Neutrophil (primary cell): ENCODE data around the gene AHNAK.

Source experiments
- H3K27ac ChIP-seq: fragments of 200-600 bp; sonication (generic); 2 replicates; pipeline ENCODE4 v1.5.1; 2016; ENCODE audit warnings: mild to moderate bottlenecking, moderate library complexity
- H3K27me3 ChIP-seq: fragments of 200-600 bp; sonication (generic); 2 replicates; pipeline ENCODE4 v1.6.0; 2016; ENCODE audit warnings: mild to moderate bottlenecking
- H3K36me3 ChIP-seq: fragments of 200-600 bp; sonication (generic); 2 replicates; pipeline ENCODE4 v1.5.1; 2017
- H3K4me1 ChIP-seq, 2 experiments: fragments of 200-600 bp in 1 of 2; sonication (generic) in 1 of 2; 1 replicate in 1 of 2; 2 replicates in 1 of 2; pipeline versions ENCODE4 v1.5.1 to v1.6.1; 2013 to 2016; ENCODE audit warnings: low read depth in 1 of 2, low read length in 1 of 2, mild to moderate bottlenecking in 1 of 2, moderate library complexity in 1 of 2; ENCODE audit not compliant: control insufficient read depth in 1 of 2, insufficient read depth in 1 of 2
- H3K4me3 ChIP-seq, 2 experiments: fragments of 200-600 bp in 1 of 2; sonication (generic) in 1 of 2; 1 replicate in 1 of 2; 2 replicates in 1 of 2; pipeline ENCODE4 v1.5.1; 2013 to 2016; ENCODE audit warnings: low read depth in 1 of 2, low read length in 1 of 2, mild to moderate bottlenecking in 1 of 2, moderate library complexity in 1 of 2
- H3K9me3 ChIP-seq: fragments of 200-600 bp; sonication (generic); 2 replicates; pipeline ENCODE4 v1.5.1; 2016
- TF ChIP-seq, protein P1 (sequence below): fragments of 200-600 bp; sonication (generic); IDR thresholded peaks from 2 replicates; pipeline ENCODE4 v1.5.1; 2016; ENCODE audit warnings: antibody characterized with exemption

AHNAK gene

DNA sequence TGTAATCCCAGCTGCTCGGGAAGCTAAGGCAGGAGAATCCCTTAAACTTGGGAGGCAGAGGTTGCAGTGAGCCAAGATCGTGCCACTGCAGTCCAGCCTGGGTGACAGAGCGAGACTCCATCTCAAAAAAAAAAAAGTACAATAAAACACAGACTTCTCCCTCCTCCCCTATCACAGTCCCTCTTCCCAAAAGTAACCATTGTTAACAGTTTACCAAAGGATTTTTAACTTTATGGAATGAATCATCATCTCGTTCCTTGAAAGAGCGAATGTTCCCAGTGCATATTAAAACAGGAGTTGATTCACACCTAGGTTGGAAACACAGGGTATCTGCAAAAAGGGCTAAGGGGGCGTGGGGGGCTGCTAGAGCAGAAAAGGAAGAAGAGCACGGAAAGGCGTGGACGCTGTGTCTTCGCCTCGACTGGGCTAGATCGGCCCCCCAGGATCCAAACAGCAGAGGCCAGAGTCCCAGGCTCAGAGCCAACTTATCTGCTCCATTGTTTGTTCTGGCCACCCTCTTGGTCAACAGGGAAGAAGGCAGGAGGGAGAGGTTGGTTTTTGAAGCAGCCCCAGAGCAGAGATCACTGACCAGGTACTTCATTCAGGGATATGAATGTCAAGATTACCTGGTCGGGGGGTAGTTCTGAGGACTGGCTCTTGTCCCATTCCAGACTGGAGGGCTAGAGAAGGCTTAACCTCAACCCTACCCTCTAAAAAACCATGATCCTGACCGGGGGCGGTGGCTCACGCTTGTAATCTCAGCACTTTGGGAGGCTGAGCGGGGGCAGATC is 2.1 kb upstream of the AHNAK start:
- Histone ChIP-seq H3K36me3 (no peaks in the 10 kb centered on the region), H3K4me1 (peaks cover 9 to 17% of the 10 kb centered on the region in 2 experiments), H3K9me3 (no peaks in the 10 kb centered on the region), H3K27me3 (peaks cover 100% of the 10 kb centered on the region), H3K27ac (no peak overlapping the region), H3K4me3 (no peak overlapping the region)
- TF ChIP-seq, protein P1, sequence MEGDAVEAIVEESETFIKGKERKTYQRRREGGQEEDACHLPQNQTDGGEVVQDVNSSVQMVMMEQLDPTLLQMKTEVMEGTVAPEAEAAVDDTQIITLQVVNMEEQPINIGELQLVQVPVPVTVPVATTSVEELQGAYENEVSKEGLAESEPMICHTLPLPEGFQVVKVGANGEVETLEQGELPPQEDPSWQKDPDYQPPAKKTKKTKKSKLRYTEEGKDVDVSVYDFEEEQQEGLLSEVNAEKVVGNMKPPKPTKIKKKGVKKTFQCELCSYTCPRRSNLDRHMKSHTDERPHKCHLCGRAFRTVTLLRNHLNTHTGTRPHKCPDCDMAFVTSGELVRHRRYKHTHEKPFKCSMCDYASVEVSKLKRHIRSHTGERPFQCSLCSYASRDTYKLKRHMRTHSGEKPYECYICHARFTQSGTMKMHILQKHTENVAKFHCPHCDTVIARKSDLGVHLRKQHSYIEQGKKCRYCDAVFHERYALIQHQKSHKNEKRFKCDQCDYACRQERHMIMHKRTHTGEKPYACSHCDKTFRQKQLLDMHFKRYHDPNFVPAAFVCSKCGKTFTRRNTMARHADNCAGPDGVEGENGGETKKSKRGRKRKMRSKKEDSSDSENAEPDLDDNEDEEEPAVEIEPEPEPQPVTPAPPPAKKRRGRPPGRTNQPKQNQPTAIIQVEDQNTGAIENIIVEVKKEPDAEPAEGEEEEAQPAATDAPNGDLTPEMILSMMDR: no peak

DNA sequence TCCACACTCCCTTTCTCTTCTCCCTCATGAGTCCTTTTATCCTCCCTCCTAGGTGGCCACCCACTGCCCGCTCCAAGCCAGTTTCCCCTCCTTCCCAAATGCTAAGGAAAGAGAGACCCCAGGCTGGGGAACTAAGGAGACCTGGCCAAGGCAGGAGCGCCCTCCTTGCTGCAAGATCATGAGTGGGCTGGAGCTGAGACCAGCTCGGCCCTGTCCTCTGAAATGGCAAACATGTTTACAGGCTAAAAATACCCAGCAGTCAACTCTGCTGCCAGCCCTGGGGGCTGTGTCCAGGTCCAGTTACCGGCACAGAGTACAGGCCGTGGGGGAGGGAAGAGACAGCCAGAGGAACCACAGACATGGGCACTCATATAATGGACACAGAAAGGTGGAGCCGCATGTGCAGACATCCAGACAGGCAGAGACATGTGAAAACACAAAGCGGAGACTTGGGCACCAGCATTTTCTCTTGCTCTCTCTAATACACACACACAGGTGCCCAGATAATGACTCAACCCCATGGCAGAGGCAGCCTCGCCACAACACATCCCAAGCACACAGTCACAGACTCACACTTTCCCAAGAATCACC is 1.2 kb upstream of the AHNAK start:
- H3K9me3 ChIP-seq: no peaks in the 10 kb centered on the region
- H3K4me1 ChIP-seq: peaks cover 9 to 21% of the 10 kb centered on the region in 2 experiments
- TF ChIP-seq, protein P1: no peak
- H3K4me3 ChIP-seq: no peak overlapping the region
- no peaks in the 10 kb centered on the region for H3K36me3 ChIP-seq
- H3K27me3 ChIP-seq: peaks cover 100% of the 10 kb centered on the region
- no peak overlapping the region for H3K27ac ChIP-seq

DNA sequence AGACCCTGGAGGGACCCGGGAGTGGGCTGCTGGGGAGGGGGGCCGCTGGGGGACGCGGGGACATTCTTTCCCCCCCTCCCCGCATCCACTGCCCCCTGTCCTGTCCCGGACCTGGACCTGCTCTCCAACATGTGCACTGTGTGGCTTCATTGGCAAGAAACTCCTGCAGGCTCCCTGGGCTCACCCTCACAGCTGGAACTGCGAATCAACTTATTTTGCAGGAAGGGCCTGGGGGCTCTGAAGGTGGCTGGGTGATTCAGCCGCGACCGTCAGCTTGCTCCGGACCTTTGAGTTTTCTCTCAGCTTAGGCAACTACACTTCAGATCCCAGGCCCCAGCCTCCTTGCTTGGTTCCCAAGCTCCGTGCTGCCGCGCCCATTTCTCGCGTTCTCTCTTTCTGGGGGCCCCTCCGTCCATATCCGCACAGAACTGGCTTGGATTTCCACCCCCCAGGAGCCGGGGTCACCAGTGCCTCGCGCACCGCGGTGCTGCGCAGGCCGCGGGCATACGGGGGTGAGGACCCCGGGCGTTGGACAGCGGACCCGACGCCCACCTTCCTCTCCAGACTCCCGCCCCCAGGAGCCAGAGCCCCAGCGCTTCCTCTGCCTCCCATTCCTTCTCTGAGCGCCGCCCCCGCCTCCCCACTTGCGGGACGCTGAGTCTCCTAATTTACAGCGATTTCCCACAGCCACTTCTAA is 471 bp upstream of the AHNAK start:
- H3K4me1 ChIP-seq: peaks cover 9 to 21% of the 10 kb centered on the region in 2 experiments
- no peak overlapping the region for H3K4me3 ChIP-seq

DNA sequence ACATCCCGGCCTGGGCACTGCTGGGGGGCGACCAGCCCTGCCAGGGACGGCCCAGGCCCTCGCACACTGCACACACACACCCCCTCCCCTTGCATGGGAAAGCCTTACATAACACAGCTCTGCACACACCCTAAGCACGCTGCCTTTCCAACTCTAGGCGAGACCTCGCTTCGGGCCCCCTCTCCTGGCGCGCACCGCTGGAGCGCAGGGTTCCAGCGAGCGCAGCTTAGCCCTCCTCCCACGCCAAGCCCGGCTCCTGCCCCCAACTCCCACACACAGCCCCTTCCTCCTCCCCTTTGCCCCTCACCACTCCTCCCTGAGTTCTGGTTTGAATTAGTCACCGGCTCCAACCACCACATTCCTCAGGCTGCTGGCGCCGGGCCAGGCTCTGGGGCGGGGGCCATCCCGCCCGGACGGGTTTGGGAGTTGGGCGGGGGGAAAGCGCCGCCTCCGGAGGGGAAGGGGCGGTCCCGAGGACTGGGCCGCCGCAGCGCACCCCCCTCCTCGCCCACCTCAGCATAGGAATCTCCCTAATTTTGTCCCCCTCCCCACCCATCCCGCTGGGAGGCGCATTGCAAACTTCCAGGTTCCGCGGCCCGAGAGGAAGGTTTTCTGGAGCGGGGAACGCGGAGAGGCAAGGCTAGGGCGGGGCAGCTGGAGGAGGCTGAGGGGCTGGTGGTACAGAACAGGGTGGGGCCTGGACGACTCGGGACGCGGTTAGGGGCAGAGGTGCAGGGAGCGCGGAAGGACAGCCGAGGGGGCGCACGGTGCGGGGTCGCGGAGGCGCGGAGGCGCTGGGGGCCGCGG is 966 bp downstream of the AHNAK start:
- Histone ChIP-seq H3K4me3 (no peak overlapping the region), H3K9me3 (no peaks in the 10 kb centered on the region), H3K27ac (no peak overlapping the region), H3K4me1 (peaks cover 9 to 21% of the 10 kb centered on the region in 2 experiments), H3K36me3 (no peaks in the 10 kb centered on the region), H3K27me3 (peaks cover 94% of the 10 kb centered on the region)
- TF ChIP-seq, protein P1: no peak

More for the DNA sequence above, 471 bp upstream of the AHNAK start:
- no peak overlapping the region for H3K27ac ChIP-seq
- no peaks in the 10 kb centered on the region for H3K36me3 ChIP-seq
- peaks cover 100% of the 10 kb centered on the region for H3K27me3 ChIP-seq
- no peaks in the 10 kb centered on the region for H3K9me3 ChIP-seq
- TF ChIP-seq, protein P1: no peak
